GM20000 (cell line): ENCODE data around the gene TNFRSF1B.
"Not testable (repeated sequence)": the region's sequence is repeated elsewhere in the genome, so short reads cannot be mapped to it uniquely, and the experiment has no call there.

Experiments
- DNase-seq: peaks from one replicate; pipeline ENCODE4 v3.0.0; 2012; ENCODE audit warnings: low spot score
- TF ChIP-seq, protein P1 (sequence below): IDR thresholded peaks from 2 replicates; pipeline ENCODE4 v1.5.1; 2012; ENCODE audit warnings: mild to moderate bottlenecking, control low read depth; ENCODE audit errors: extremely low read depth, missing control alignments

The TNFRSF1B gene

DNA sequence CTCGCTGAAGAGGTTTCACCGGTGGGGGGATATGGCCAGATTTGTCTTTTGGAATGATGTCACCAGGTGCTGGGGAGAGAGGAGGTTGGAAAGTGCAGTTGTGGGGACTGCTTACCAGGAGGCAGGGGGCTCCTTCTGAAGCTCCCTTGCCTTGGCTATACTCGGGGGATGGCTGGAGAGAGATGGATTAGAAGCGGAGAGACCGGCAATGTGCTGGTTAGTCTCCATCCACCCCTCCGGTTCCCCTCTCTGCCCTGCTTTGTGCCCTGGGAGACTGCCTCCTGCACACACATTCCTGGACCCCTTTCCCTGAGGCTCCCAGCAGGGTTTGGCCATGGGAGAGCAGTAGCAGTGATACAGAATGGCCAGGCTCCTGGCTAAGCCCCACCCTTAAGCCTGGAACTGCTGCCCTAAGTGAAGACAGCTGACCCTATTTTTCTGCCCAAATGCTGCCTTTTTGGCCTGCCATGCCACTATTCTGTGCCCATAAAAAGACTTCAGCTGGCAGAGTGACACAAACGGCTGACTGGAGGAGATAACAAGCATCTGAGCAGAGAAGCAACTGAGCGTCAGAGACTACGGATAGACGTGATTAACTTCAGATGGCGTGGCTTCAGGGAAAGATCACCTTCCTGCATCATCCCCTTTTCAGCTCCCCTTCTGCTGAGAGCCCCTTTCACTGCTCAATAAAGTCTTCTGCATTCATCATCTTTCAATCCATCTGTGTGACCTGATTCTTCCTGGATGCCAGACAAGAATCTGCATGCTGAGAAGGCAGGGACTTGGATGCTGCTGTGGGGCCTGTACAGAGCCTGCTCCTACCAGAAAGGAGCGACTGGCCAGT is 48.5 kb downstream of the TNFRSF1B start:
- TF ChIP-seq, protein P1, sequence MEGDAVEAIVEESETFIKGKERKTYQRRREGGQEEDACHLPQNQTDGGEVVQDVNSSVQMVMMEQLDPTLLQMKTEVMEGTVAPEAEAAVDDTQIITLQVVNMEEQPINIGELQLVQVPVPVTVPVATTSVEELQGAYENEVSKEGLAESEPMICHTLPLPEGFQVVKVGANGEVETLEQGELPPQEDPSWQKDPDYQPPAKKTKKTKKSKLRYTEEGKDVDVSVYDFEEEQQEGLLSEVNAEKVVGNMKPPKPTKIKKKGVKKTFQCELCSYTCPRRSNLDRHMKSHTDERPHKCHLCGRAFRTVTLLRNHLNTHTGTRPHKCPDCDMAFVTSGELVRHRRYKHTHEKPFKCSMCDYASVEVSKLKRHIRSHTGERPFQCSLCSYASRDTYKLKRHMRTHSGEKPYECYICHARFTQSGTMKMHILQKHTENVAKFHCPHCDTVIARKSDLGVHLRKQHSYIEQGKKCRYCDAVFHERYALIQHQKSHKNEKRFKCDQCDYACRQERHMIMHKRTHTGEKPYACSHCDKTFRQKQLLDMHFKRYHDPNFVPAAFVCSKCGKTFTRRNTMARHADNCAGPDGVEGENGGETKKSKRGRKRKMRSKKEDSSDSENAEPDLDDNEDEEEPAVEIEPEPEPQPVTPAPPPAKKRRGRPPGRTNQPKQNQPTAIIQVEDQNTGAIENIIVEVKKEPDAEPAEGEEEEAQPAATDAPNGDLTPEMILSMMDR = no peak
- DNase-seq = no peak

DNA sequence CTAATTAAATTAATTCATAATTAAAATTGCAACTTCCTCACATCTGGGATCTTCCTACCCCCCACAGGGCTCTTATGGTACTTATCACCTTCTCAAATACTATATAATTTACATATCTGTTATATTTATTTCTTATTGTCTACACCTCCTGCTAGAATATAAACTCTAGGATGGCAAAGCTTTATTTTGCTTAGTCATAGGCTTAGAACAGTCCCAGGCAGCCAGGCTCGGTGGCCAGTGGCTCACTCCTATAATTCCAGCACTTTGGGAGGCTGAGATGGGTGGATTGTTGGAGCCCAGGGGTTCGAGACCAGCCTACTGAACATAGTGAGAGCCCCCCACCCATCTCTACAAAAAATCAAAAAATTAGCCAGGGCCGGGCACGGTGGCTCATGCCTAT is 53.0 kb downstream of the TNFRSF1B start:
- TF ChIP-seq, protein P1 = no peak
- DNase-seq = no peak

DNA sequence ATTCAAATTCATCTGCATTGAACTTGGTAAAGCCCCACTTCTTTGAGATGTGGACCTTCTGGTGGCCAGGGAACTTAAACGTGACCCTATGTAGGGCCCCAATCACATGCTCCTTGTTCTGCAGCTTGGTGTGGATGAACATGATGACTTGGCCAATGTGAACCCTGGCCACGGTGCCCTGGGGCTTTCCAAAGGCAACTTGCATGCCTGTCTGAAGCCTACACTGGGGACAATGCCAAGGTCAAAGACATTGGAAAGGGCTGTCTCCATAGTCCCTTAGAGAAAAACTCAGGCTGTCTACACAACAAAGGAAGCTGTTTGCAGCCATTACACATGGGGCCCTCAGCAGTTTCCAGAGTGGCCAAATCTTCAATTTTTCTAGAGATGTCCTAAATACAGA is 54.1 kb downstream of the TNFRSF1B start:
- no peak for DNase-seq
- TF ChIP-seq, protein P1 = no peak

DNA sequence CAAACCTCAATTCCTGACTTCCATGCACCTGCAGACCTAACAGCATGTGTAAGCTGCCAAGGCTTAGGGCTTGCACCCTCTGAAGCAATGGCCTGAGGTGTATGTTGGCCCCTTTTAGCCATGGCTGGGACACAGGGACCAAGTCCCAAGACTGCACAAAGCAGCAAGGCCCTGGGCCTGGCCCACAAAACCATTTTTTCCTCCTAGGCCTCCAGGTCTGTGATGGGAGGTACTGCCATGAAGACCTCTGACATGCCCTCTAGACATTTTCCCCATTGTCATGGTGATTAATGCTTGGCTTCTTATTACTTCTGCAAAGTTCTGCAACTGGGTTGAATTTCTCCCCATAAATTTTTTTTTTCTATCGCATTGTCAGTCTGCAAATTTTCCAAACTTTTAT is 55.9 kb downstream of the TNFRSF1B start:
- DNase-seq = not testable (repeated sequence)

DNA sequence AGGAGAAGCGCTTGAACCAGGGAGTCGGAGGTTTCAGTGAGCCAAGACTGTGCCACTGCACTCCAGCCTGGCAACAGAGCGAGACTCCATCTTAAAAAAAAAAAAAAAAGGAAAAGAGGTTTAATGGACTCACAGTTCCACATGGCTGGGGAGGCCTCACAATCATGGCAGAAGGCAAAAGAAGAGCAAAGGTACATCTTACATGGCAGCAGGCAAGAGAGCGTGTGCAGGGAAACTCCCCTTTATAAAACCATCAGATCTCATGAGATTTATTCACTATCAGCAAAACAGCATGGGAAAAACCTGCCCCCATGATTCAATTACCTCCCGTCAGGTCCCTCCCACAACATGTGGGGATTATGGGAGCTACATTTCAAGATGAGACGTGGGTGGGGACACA is 57.3 kb downstream of the TNFRSF1B start:
- not testable (repeated sequence) for DNase-seq

DNA sequence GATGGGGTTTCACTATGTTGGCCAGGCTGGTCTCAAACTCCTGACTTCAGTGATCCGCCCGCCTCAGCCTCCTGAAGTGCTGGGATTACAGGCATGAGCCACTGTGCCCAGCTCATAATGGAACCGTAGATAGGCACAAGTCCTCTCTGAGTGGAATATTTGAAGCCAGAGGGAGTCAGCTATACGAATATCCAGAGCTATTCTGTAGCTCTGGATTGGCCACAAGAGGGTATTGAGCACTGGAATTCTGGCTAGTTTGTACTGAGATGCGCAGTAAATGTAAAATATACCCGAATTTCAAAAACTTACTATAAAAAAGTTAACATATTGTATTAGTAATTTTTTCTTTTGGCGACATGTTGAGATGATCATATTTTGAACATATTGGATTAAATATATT is 62.2 kb downstream of the TNFRSF1B start:
- TF ChIP-seq, protein P1 = no peak
- no peak for DNase-seq

DNA sequence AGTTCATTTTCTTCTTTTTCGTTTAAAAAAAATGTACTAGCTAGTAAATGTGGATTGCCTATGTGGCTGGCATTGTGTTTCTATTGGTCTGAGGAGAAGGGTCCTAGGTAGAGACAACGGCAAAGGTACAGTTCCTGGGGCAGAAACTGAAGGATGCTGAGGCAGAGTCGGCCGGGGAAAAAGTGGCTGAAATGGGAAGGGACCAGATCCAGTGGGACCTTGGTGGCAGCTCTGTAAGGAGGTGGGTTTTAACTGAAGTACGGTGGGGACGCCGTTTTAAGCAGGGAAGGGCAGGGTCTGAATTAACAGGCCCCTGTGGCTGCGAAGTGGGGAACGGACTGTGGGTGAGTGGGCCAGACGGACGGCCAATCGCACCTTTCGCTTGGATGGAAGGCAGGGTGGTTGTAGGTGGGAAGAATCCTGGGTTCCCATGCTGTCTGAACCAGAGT is 62.6 kb downstream of the TNFRSF1B start:
- TF ChIP-seq, protein P1 = no peak
- no peak for DNase-seq

DNA sequence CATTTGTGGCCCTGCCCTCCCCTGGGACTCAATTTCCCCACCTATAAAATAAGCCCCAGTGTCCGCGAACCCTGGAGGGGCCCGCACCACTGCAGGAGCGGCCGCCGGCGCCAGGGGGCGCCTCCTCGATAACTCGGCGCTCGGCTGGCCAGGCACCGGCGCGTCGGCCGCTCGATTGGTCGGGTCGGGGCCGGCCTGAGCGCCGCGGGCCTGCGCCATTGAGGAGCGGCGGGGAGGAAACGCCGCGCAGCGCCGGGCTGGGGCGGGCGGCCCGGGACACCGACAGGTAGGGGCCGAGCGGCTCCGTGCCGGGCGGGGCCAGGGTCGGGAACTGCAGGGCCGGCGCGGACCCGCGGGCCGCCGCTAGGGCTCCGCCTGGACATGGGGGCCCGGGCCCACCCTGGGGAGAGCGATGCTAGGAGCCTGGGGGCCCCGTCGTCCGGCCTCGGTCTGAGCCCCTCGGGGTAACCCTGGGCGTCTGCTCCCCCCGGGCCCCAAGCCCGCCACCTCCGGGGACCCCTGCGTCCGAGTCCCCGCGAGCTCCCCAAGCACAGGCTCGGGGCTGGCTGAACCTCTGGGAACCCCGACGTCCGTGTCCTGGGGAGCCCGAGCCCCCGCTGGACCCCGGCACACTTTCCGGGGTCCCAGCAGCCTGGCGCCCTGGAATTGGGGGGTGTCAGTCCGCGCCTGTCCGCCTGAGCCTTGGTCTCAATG is 63.2 kb downstream of the TNFRSF1B start, which contains the start of gene VPS13D:
TSS of gene VPS13D (plus strand) at position 196 of the 714 bp plus-strand sequence. CDS start 4,237 bp downstream, outside the sequence.
- peak; percentile 97 for DNase-seq
- TF ChIP-seq, protein P1 = peak; percentile 95
